Hematopoietic multipotent progenitor cell treated with erythropoietin and hydrocortisone succinate and interleukin-3 and kit ligand, for 8 days (in vitro differentiated cells): ENCODE measurements around the gene FUNDC1.

Source experiments
- DNase-seq: peaks from one replicate; pipeline ENCODE4 v3.0.0-alpha.2; 2015

FUNDC1 gene

GRCh38 chrX:44474410-44474809, 68.2 kb downstream of the FUNDC1 start:
- no peak for DNase-seq
